HepG2 (cell line): Measurements from ENCODE around the gene JMJD8. TPM values are rescaled to one million over a fixed set of nuclear protein-coding genes. Genes with fewer than 3 reads are reported as not detected.

ENCODE experiments used
- BRCA1 ChIP-seq: sonication (generic); formaldehyde crosslinking; IDR thresholded peaks from 2 replicates; pipeline ENCODE4 v1.4.0; 2020; ENCODE audit warnings: missing genetic modification reagents
- CBX1 ChIP-seq: IDR thresholded peaks from one replicate; pipeline ENCODE4 v1.6.1; 2016; ENCODE audit warnings: antibody characterized with exemption, low read depth
- CBX5 ChIP-seq: sonication (generic); formaldehyde crosslinking; IDR thresholded peaks from 2 replicates; pipeline ENCODE4 v1.4.0; 2020; ENCODE audit warnings: missing genetic modification reagents, borderline replicate concordance
- CEBPB ChIP-seq: IDR thresholded peaks from 2 replicates; pipeline ENCODE4 v1.6.1; 2011; ENCODE audit warnings: low read depth, low read length, improper control_type of control experiment, borderline replicate concordance
- EP300 ChIP-seq, 3 experiments: sonication (generic) in 1 of 3; formaldehyde crosslinking in 1 of 3; IDR thresholded peaks; 2 replicates each; pipeline versions ENCODE4 v1.5.1 to v1.6.1; 2011 to 2020; ENCODE audit warnings: low read depth in 2 of 3, low read length in 2 of 3, borderline replicate concordance in 1 of 3, improper control_type of control experiment in 1 of 3, mild to moderate bottlenecking in 1 of 3, missing genetic modification reagents in 1 of 3, moderate library complexity in 1 of 3
- FOSL2 ChIP-seq: sonication (generic); formaldehyde crosslinking; IDR thresholded peaks from 2 replicates; pipeline ENCODE4 v1.4.0; 2020; ENCODE audit warnings: missing genetic modification reagents
- GABPA ChIP-seq, 2 experiments: IDR thresholded peaks; 2 replicates each; pipeline ENCODE4 v1.6.1; 2011 to 2016; ENCODE audit warnings: low read depth in 2 of 2, low read length in 1 of 2, missing biosample characterization in 1 of 2, missing genetic modification characterization in 1 of 2
- GATA4 ChIP-seq: sonication (generic); IDR thresholded peaks from 2 replicates; pipeline ENCODE4 v1.6.1; 2016; ENCODE audit warnings: antibody characterized with exemption, low read depth, borderline replicate concordance
- MYC ChIP-seq: sonication (generic); formaldehyde crosslinking; IDR thresholded peaks from 2 replicates; pipeline ENCODE4 v1.9.0; 2021; ENCODE audit warnings: missing genetic modification reagents, borderline replicate concordance
- RBM22 ChIP-seq: fragments of 200-400 bp; formaldehyde crosslinking; optimal IDR thresholded peaks from 2 replicates; pipeline ENCODE3; 2017; ENCODE audit warnings: mild to moderate bottlenecking, low read length, moderate library complexity
- RBM39 ChIP-seq: fragments of 200-400 bp; formaldehyde crosslinking; IDR thresholded peaks from one replicate; pipeline ENCODE4 v1.6.1; 2018; ENCODE audit warnings: antibody characterized with exemption, mild to moderate bottlenecking, low read depth, low read length; ENCODE audit not compliant: poor library complexity, severe bottlenecking
- RFXANK ChIP-seq: IDR thresholded peaks from 2 replicates; pipeline ENCODE4 v1.6.1; 2016
- RXRB ChIP-seq: IDR thresholded peaks from 2 replicates; pipeline ENCODE4 v1.6.1; 2016; ENCODE audit warnings: borderline replicate concordance, missing genetic modification reagents, missing compliant biosample characterization
- YEATS2 ChIP-seq: sonication (generic); formaldehyde crosslinking; IDR thresholded peaks from 2 replicates; pipeline ENCODE4 v1.4.0; 2020; ENCODE audit warnings: missing genetic modification reagents, borderline replicate concordance
- ZBTB34 ChIP-seq: sonication (generic); formaldehyde crosslinking; IDR thresholded peaks from 2 replicates; pipeline ENCODE4 v1.8.0; 2022; ENCODE audit warnings: mild to moderate bottlenecking, missing genetic modification reagents
- ZNF121 ChIP-seq: sonication (generic); formaldehyde crosslinking; IDR thresholded peaks from 2 replicates; pipeline ENCODE4 v1.5.0; 2020; ENCODE audit warnings: mild to moderate bottlenecking, missing genetic modification reagents
- ZNF24 ChIP-seq: fragments of 450-650 bp; IDR thresholded peaks from 2 replicates; pipeline ENCODE4 v1.6.1; 2017; ENCODE audit warnings: antibody characterized with exemption, mild to moderate bottlenecking
- ZNF501 ChIP-seq: sonication (generic); formaldehyde crosslinking; IDR thresholded peaks from 2 replicates; pipeline ENCODE4 v1.5.1; 2020; ENCODE audit warnings: mild to moderate bottlenecking, moderate library complexity, missing genetic modification reagents
- ZNF589 ChIP-seq: sonication (generic); formaldehyde crosslinking; conservative IDR thresholded peaks from 2 replicates; pipeline ENCODE4 v1.8.0; 2022; ENCODE audit warnings: mild to moderate bottlenecking, moderate library complexity, missing genetic modification reagents
- ZNF614 ChIP-seq: IDR thresholded peaks from 2 replicates; pipeline ENCODE4 v1.6.1; 2018; ENCODE audit warnings: missing biosample characterization, missing genetic modification reagents, inconsistent platforms, borderline replicate concordance
- ZNF781 ChIP-seq: sonication (generic); formaldehyde crosslinking; IDR thresholded peaks from 2 replicates; pipeline ENCODE4 v1.5.1; 2020; ENCODE audit warnings: borderline replicate concordance, mild to moderate bottlenecking, missing genetic modification reagents; ENCODE audit errors: not compliant biosample characterization
- ZSCAN20 ChIP-seq: sonication (generic); formaldehyde crosslinking; IDR thresholded peaks from 2 replicates; pipeline ENCODE4 v1.4.0; 2020; ENCODE audit warnings: missing genetic modification reagents, mild to moderate bottlenecking, borderline replicate concordance
- polyA plus RNA-seq, 8 experiments: library from polyadenylated mRNA; depleted of rRNA in 3 of 8; stranded (reverse) in 7 of 8; unstranded in 1 of 8; fragments of >200 nt; fragmentation: Illumina TruSeq in 4 of 8; extraction: Trizol in 4 of 8; gene quantifications; 2 replicates each; pipeline versions ENCODE4 v1.2.1 to v1.2.3, GENCODE V29; 2011 to 2016; ENCODE audit warnings: low read depth in 4 of 8, missing spikeins in 1 of 8, mixed read lengths in 1 of 8; ENCODE audit not compliant: insufficient read depth in 1 of 8
- total RNA-seq, 5 experiments: library from RNA; depleted of rRNA; stranded (reverse); fragments of >200 nt; fragmentation: Illumina TruSeq; extraction: Trizol; gene quantifications; 2 replicates each; pipeline ENCODE4 v1.2.3, GENCODE V29; 2016; ENCODE audit warnings: low read depth in 1 of 5
- TF ChIP-seq, protein P1 (sequence below): sonication (generic); formaldehyde crosslinking; conservative IDR thresholded peaks from 2 replicates; pipeline ENCODE4 v1.8.0; 2022; ENCODE audit warnings: mild to moderate bottlenecking, moderate library complexity, missing genetic modification reagents
- TF ChIP-seq, protein P2 (sequence below): sonication (generic); formaldehyde crosslinking; conservative IDR thresholded peaks from 2 replicates; pipeline ENCODE4 v1.8.0; 2022; ENCODE audit warnings: low read depth, missing genetic modification reagents

JMJD8 gene
- total and polyA plus RNA-seq, 2 of the 13 experiments (the other 11 are each of a cell fraction or from before 2014, with no cell fraction given) = 2.6 to 11.8 TPM

- peak; percentile 92 for TF ChIP-seq ZNF589 (CRISPR knock-in tag)
- TF ChIP-seq RBM22 = peak; percentile 79
- TF ChIP-seq EP300 (IDR thresholded peaks at IDR 0.05; ENCODE audit: low read depth in 2 of 2, low read length in 2 of 2) = no peak
- no peak; the same call in 1 of the 2 replicates for TF ChIP-seq EP300 (CRISPR knock-in tag; IDR thresholded peaks at IDR 0.05; ENCODE audit: borderline replicate concordance)
- no peak for TF ChIP-seq ZSCAN20 (CRISPR knock-in tag)
- TF ChIP-seq FOSL2 (CRISPR knock-in tag) = peak; percentile 16; the same call in 1 of the 2 replicates
- TF ChIP-seq YEATS2 (CRISPR knock-in tag) = no peak; the same call in 1 of the 2 replicates
- no peak for TF ChIP-seq ZBTB34 (CRISPR knock-in tag)
- no peak for TF ChIP-seq ZNF121
- peak; percentile 63 for TF ChIP-seq RBM39
- TF ChIP-seq, protein P1, sequence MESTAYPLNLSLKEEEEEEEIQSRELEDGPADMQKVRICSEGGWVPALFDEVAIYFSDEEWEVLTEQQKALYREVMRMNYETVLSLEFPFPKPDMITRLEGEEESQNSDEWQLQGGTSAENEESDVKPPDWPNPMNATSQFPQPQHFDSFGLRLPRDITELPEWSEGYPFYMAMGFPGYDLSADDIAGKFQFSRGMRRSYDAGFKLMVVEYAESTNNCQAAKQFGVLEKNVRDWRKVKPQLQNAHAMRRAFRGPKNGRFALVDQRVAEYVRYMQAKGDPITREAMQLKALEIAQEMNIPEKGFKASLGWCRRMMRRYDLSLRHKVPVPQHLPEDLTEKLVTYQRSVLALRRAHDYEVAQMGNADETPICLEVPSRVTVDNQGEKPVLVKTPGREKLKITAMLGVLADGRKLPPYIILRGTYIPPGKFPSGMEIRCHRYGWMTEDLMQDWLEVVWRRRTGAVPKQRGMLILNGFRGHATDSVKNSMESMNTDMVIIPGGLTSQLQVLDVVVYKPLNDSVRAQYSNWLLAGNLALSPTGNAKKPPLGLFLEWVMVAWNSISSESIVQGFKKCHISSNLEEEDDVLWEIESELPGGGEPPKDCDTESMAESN (CRISPR knock-in tag) = peak; percentile 87; the same call in 1 of the 2 replicates
- TF ChIP-seq ZNF781 (CRISPR knock-in tag) = no peak
- TF ChIP-seq RXRB (CRISPR knock-in tag) = 0 out of 2 replicates have a peak, but pooled peaks have one; percentile 28
- peak; percentile 49; the same call in 1 of the 2 replicates for TF ChIP-seq CBX5 (CRISPR knock-in tag)
- peak; percentile 54; the same call in 1 of the 2 replicates for TF ChIP-seq GABPA (IDR thresholded peaks at IDR 0.05; ENCODE audit: low read depth, low read length)
- TF ChIP-seq GABPA (CRISPR knock-in tag; IDR thresholded peaks at IDR 0.05; ENCODE audit: low read depth) = peak; percentile 78
- no peak; the same call in 1 of the 2 replicates for TF ChIP-seq GATA4
- 0 out of 2 replicates have a peak, but pooled peaks have one; percentile 42 for TF ChIP-seq BRCA1 (CRISPR knock-in tag)
- TF ChIP-seq CEBPB = no peak
- peak; percentile 57 for TF ChIP-seq CBX1
- peak; percentile 98 for TF ChIP-seq ZNF24
- TF ChIP-seq RFXANK = no peak
- peak; percentile 95 for TF ChIP-seq MYC (CRISPR knock-in tag)
- peak; percentile 83 for TF ChIP-seq ZNF501 (CRISPR knock-in tag)
- no peak; the same call in 1 of the 2 replicates for TF ChIP-seq ZNF614 (CRISPR knock-in tag)
- TF ChIP-seq, protein P2, sequence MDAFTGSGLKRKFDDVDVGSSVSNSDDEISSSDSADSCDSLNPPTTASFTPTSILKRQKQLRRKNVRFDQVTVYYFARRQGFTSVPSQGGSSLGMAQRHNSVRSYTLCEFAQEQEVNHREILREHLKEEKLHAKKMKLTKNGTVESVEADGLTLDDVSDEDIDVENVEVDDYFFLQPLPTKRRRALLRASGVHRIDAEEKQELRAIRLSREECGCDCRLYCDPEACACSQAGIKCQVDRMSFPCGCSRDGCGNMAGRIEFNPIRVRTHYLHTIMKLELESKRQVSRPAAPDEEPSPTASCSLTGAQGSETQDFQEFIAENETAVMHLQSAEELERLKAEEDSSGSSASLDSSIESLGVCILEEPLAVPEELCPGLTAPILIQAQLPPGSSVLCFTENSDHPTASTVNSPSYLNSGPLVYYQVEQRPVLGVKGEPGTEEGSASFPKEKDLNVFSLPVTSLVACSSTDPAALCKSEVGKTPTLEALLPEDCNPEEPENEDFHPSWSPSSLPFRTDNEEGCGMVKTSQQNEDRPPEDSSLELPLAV = no peak
Measured at GRCh38 chr16:636206-637080, 47.7 kb downstream of the JMJD8 start, which contains the start of gene METTL26 (continued).
